GM21528 (cell line): ENCODE data around the gene ARHGEF11.
"Not testable (repeated sequence)": the region's sequence is repeated elsewhere in the genome, so short reads cannot be mapped to it uniquely, and the experiment has no call there.

ENCODE experiments used
- ATAC-seq: cut with Tn5 transposase; IDR thresholded peaks from one replicate; pipeline ENCODE4 v1.9.1; 2021; ENCODE audit warnings: mild to moderate bottlenecking, moderate library complexity; ENCODE audit not compliant: unreplicated experiment, low FRiP score

The ARHGEF11 gene

DNA sequence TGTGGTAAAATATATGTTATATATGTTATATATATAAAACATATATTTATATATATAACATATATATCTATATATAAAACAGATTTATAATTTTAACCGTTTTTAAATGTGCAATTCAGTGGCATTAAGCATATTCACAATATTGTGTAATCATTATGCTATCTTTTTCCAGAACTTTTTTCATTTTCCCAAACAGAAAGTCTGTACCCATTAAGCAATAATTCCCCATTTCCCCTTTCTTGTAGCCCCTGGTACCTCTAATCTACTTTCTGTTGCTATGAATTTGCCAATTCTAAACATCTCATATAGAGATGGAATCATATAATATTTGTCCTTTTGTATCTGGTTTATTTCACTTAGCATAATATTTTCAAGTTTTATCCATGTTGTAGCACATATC, 10.7 kb upstream of the ARHGEF11 start:
- no peak for ATAC-seq

DNA sequence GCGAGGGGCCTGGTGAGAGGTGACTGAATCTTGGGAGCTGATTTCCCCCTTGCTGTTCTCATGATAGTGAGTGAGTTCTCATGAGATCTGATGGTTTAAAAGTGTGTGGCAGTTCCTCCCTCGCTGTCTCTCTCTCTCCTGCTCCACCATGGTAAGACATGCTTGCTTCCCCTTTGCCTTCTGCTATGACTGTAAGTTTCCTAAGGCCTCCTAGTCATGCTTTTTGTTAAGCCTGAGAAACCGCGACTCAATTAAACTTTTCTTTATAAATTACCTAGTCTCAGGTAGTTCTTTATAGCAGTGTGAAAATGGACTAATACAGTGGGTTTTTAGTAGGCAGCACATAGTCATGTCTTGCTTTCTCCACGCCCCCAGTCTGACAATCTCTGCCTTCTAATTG, 10.2 kb upstream of the ARHGEF11 start:
- not testable (repeated sequence) for ATAC-seq

GRCh38 chr1:157050836-157051235, 5.3 kb upstream of the ARHGEF11 start:
- no peak for ATAC-seq

- no peak for ATAC-seq
These were observed 1.5 kb upstream of the ARHGEF11 start for GRCh38 chr1:157047062-157047410.

DNA sequence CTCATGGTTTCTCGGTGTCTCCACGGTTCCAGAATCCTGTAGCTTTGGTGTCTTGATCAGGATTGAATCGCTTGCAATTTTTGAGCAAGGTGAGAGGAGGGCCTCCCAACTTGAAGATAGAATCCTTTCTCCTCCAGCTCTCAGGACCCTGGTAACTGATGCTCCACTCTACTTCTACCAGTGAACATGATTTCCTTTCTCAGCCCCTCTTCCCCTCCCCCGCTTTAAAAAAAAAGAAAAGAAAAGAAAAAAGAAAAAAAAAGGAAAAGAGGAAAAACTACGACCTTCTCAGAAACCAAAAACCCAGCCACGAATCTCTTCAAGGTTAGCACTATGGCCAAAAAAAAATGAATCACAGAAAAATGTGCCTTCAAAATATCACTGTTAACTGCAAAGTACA, 1.2 kb downstream of the ARHGEF11 start:
- no peak for ATAC-seq

- no peak for ATAC-seq
These were observed 1.9 kb downstream of the ARHGEF11 start for GRCh38 chr1:157043685-157044084.

GRCh38 chr1:157042846-157043245, 2.7 kb downstream of the ARHGEF11 start:
- no peak for ATAC-seq

DNA sequence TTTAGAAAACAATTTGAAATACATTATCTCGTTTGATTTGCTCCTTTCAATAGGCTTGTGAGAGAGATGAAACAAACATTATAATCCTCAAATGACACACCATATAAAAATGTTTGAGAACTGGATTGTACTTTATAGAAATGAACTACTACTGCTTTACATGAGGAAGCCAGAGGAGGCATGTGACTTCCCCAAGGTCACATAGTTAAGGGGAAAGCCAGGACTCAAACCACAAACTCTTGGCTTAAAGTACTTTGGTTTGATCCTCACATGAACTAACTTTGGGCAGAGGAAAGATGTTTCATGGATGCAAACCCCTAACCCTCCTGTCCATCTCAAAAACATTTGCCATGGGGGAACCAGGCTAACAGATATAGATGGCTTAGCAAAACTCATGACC, 4.7 kb downstream of the ARHGEF11 start:
- no peak for ATAC-seq

DNA sequence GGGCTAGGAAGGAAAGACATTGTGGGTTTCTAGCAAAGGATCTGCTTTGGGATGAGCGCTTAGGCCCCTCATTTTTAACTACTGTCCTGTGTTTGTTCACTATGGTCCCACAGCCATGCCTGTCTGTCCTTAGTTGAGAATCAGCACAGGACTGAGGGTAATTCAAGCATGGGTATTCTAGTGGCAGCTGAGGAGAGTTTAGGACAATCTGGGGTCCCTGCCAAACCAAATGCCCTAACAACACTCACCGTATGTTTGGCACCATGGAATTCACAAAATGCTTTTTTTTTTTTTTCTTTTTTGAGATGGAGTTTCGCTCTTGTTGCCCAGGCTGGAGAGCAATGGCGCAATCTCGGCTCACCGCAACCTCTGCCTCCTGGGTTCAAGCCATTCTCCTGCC, 10.4 kb downstream of the ARHGEF11 start:
- ATAC-seq, result no peak

DNA sequence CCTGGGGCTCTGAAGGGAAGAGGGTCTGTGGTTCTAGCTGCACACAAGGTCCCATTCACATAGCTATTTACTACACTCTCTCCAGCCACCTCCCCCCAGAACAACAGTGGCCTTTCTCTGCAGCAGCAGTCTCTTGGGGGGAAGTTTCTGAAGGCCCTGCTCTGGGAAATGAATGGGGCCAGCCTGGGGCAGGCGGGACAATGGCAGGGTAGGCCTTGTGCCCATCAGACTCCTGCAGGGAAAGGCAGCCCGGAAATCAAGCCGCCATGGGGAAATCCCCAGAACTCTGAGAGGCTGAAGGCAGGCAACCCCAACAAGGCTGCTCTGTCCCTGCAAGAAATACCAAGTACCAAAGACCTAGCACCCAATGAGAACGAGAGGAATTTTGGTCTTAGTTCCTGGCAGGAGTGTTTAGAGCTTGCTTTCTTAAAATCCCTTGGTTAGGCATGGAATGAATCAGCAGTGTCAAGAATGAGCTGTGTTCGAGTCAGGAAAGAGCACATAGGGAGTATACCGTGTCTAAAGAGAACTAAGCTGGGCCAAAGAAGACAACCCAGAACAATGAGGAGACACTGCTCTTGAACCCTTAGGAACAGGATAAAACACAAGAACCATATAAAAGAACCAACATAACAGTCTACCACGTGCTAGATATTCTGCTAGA, 11.3 kb downstream of the ARHGEF11 start:
- no peak for ATAC-seq

DNA sequence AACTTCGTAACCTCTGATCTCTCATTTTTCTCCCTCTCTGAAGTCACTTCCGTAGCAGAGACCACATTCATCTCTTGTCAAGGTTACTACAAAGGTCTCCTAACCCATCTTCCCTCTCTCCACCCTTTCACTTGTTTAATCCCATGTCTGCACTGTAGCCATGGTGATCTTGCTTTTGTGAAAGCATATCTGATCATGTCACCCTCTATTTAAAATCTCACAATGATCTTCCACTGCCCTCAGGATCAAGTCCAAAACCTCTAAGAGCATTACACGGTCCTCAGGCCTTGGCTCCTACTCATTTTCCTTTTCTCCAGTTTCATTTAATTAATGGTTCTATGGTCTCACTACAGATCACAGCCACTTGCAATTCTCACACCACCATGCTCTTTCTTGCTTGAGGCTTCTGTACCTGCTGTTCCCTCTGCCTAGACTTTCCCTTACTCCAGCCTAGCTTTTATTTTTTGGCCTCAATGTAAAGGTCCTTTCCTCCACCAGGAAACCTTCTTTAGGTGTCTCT, 12.1 kb downstream of the ARHGEF11 start:
- ATAC-seq, result no peak

GRCh38 chr1:157032303-157032702, 13.2 kb downstream of the ARHGEF11 start:
- ATAC-seq, result no peak

GRCh38 chr1:157030728-157031127, 14.8 kb downstream of the ARHGEF11 start:
- no peak for ATAC-seq

DNA sequence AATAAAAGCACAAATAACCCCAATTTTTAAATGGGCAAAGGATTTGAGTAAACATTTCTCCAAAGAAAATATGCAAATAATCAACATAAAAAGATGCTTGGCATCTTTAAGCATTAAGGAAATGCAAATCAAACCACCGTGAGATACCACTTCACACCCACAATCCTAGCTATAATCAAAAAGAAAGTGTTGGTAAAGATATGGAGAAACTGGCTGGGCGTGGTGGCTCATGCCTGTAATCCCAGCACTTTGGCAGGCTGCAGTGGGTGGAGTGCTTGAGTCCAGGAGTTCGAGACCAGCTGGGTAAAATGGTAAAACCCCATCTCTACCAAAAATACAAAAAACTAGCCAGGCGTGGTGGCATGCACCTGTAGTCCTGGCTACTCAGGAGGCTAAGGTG, 16.9 kb downstream of the ARHGEF11 start:
- ATAC-seq, result no peak

DNA sequence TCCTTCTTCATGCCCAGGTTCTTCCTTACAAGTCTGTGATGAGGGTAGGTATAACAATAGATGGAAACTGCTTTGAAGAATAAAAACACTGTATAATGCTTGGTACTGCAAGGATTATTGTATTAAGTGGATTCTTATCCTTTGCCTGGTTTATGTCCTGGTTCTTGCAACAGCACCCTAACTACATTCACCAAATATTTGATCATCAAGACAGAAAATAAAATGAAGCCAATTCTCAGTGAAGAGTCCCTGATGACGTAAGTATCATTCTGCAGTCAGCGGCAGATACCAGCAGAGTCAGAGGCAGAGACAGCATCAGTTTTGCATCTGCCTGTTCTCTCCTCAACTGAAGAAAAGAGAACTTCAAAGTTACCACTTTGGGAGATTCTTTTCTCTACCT, 19.7 kb downstream of the ARHGEF11 start:
- ATAC-seq, result no peak

DNA sequence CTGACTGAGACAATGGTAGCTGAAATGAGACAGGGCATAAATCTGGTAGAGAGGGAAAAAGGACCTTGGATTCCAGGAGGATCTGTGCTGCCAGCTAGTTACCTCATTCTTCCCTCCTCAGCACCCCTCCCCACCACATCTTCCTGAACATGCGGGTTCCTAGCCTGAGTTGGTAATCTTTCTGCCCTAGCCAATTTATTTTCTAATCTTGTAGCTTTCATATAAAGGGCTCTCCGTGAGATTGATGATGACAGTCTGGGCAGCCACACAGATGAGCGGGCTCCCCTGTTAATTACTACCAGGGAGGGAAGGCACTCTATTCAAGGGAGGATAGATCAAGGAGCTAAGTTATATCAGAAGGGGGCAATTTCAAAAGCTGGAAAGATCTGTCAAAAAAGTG, 20.2 kb downstream of the ARHGEF11 start:
- no peak for ATAC-seq

- ATAC-seq, result no peak
These were observed 23.9 kb downstream of the ARHGEF11 start for GRCh38 chr1:157021688-157022087.

DNA sequence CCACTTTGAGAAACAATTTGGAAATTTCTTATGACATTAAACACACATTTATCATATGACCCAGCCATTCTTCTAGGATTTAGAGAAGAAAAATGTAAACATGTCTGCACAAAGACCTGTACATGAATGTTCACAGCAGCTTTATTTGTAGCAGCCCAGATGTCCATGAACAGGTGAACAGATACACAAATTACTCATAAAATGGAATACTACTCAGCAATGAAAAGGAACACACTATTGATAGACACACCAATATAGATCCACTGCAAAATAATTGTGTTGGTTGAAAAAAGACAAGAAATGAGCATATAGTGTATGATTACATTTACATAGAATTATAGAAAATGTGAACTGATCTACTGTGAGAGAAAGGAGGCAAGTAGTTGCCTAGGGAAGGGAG, 26.1 kb downstream of the ARHGEF11 start:
- no peak for ATAC-seq

GRCh38 chr1:157011845-157012244, 33.7 kb downstream of the ARHGEF11 start:
- no peak for ATAC-seq

GRCh38 chr1:157008502-157008901, 37.0 kb downstream of the ARHGEF11 start:
- no peak for ATAC-seq

- ATAC-seq, result no peak
These were observed 38.2 kb downstream of the ARHGEF11 start for GRCh38 chr1:157007306-157007705.

GRCh38 chr1:157006676-157007075, 38.9 kb downstream of the ARHGEF11 start:
- no peak for ATAC-seq

- ATAC-seq, result no peak
These were observed 39.6 kb downstream of the ARHGEF11 start for GRCh38 chr1:157005965-157006364.
